HG02870 (cell line): Measurements from ENCODE around the gene CYP24A1.

ENCODE experiments used
- ATAC-seq: cut with Tn5 transposase; IDR thresholded peaks from one replicate; pipeline ENCODE4 v1.9.1; 2021; ENCODE audit warnings: mild to moderate bottlenecking, moderate library complexity; ENCODE audit not compliant: unreplicated experiment

Gene CYP24A1

DNA sequence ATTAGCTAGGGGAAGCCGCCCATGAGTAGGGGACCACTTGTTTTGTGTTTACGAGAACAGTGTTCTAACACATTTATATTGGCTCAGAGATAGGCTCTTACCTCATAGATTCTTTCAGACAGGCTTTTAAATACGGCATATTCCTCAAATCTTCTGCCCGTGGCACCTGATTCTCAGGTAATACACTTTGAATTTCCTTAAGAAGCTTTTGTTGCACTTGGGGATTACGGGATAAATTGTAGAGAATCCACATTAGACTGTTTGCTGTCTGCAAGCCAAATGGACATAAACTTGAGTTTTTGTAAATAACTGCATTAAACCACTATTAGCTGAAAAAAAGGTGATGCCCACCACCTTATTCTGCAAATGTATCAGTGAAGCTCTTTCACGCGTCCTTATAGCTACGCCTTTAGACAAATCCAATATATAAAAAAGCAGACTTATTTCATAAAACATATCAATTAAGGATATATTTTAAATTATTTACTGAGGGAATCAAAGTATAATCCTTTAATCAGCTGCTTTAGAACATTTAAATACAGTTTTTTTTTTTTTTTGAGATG is 14.8 kb downstream of the CYP24A1 start:
- no peak for ATAC-seq

DNA sequence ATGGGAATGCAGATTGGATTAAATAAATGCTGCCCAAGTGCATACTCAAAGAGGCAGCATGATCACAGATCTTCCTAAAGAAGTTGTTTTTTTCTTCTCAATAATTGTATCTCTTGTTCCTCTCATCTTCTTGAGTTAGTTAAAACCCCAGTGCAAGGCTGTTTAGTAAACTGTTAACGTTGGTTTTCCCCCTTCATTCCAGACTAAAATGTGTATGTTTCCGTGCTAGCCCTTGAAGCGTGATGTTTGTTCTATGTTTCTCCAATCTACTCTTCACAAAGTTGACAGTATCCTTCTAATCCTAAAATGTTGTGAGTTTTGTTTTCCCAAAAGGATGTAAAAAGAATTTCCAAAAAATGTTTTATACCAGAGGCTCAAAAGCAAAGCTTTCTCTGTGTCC is 15.6 kb downstream of the CYP24A1 start:
- ATAC-seq, result no peak

DNA sequence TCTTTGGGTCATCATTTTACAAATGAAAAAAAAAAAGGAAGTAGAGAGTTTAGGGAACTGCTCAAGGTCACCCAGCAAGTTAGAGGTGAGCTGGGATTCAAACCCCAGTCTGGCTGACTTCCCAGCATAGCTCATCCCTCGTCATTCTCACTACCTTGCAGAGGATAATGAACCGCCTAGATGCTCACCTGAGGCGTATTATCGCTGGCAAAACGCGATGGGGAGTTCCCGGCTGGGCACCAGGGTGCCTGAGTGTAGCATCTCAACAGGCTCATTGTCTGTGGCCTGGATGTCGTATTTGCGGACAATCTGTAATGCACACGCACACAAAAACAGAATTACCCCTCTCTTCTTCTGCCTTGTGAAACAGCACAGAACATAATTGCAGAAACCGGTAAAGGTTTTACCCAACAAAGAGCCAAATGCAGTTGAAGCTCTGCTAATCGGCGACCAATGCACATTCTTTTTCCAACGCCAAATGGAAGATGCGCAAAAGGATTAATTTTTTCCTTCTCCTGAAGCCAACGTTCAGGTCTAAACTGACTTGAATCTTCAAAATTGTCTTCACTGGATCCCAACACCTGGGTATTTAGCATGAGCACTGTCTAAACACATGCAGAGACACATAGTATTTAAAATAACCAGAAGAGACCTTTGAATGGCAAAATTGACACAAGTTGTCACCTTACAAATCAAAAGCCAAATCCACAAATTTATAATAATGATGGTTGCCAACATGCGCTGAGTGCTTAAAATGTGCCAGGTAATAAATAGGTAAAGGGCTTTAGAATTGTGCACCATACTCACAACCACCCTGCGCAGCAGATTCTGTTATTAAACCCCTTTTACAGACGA is 16.6 kb downstream of the CYP24A1 start:
- no peak for ATAC-seq

DNA sequence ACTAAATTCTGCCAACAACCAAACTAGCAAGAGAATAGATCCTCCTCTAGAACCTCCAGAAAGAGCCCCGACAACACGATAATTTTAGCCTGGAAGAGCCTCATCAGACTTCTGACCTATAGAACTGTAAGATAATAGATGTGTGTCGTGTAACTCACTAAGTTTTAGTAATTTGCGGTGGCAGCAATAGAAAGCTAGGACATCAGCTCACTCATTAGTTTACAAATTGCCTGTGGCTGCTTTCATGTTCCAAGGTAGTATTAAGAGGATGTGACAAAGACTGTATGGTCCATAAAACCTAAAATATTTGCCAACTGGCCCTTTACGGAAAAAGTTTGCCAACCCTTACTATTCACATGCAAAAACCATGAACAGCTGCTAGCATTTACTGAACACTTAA is 17.3 kb downstream of the CYP24A1 start:
- ATAC-seq, result no peak

DNA sequence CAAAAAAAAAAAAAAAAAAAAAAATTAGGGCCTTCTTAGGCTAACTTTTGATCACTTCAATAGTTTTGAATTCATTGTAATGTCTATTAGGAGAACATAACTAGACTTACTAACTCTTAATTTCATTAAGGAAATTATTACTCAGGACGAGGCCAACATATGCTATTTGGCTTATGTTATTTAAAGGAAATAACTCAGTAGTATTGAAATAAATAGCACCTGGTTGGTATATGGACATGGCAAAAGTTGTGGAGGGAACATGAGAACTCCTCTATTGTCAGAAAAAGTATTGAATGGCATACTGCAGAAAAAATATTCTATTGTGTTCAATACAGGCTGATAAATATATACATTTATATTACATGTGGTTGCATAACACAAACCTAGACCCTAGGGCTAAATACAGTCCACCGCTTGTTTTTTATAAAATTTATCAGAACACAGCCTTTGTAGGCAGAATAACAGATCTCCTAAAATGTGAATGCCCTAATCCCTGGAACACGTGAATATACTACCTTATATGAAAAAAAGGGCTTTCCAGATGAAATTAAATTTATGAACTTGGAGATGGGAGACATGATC is 18.0 kb downstream of the CYP24A1 start:
- ATAC-seq, result no peak

- no peak for ATAC-seq
These were observed 19.3 kb downstream of the CYP24A1 start for GRCh38 chr20:54154439-54154838.

DNA sequence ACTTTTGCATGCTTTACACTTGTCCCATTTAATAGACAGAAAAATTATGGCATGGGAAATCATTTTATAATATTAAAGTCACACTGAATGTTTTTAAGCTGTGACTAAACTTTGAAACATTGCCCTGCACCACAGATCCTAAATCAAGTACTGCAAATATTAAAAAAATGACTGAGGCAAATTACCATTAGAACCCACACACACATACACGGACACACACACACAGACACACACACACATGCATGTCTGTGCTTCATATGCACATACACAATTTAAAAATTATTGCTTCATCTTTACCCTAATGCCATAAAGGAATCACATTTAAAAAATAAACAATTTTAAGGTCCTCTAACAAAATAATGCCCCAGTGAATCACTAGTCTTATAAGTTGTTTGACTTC is 19.9 kb downstream of the CYP24A1 start:
- no peak for ATAC-seq

DNA sequence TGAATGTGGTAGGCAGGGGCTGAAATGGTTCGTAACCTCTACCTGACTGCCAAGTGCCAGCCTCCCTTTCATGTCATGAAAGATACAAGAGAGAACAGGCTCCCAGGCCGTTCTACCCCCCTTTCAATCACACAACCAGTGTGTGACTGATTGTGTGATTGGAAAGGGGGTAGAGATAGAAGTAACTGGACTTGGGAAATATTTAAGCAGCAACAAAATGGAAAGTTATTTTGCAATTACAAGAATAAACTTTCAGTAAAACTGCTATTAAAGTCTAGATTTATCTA is 20.8 kb downstream of the CYP24A1 start:
- no peak for ATAC-seq

DNA sequence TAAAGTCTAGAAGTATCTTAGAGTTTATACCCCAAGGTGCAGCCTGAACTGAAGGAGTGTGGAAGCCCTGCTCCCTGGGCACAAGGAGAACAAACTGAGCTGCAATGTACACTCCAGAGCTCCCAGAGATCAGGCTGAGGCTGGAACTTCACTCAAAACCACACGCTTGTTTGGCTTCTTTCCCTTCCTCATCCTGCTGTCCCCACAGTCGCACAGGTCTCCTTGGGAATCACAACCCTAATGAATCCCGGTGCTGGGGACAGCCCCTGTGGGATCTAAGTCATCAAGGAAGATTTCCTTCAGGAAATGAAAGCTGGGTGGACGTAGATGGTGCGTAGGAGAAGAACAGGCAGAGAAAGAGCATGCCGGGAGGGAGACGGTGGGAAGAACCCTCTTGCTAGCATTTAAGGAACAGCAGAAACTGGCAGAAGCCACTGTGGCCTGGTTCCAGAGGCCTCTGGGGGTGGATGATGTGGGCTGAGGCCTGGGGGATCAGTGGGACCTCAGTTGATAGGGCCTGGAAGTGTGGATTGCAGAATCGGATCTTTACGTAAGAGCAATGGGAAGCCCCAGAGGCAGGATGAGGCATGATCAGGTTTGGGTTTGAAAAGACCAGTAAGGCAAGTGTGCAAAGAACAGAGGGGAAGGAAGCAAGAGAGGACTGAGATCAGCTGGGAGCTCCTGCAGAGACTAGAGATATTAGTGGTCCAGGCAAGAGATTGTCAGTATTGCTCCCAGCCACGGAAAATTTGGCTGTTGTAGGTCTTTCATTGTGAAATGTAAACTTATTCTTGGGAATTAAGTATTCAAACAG is 21.4 kb downstream of the CYP24A1 start:
- no peak for ATAC-seq

- no peak for ATAC-seq
These were observed 22.1 kb downstream of the CYP24A1 start for GRCh38 chr20:54151511-54152226.

GRCh38 chr20:54151075-54151439 is 22.7 kb downstream of the CYP24A1 start:
- ATAC-seq, result no peak

GRCh38 chr20:54149765-54150264 is 24.0 kb downstream of the CYP24A1 start:
- ATAC-seq, result no peak

GRCh38 chr20:54148947-54149764 is 24.6 kb downstream of the CYP24A1 start:
- ATAC-seq, result no peak

- ATAC-seq, result no peak
These were observed 27.1 kb downstream of the CYP24A1 start for GRCh38 chr20:54146672-54147071.

DNA sequence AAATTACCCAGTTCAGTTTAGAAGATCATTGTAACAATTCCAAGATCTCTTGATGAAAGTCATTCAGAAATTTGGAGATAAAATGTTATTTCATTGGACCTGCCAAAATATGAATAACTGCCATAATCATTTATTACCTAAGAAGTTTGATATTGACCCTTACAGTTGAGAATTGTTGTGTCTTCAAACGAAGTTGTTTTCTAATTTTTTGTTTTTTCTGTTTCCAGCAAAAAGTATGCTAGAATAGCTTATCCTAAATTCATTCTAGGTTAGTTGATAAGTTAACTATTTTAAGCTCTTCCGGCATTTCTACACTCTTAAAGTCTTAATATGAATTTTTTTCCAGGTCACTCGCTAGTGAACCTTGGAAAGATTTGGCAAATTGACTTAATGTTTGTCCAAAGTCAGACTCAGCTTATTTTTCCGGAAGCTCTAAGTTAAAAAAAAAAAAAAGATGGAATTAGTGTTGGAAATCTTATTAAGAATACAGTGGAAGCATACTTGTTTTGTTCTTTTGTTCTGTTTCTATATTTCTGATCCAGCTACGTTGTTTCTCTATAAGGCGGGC is 28.9 kb downstream of the CYP24A1 start:
- no peak for ATAC-seq

DNA sequence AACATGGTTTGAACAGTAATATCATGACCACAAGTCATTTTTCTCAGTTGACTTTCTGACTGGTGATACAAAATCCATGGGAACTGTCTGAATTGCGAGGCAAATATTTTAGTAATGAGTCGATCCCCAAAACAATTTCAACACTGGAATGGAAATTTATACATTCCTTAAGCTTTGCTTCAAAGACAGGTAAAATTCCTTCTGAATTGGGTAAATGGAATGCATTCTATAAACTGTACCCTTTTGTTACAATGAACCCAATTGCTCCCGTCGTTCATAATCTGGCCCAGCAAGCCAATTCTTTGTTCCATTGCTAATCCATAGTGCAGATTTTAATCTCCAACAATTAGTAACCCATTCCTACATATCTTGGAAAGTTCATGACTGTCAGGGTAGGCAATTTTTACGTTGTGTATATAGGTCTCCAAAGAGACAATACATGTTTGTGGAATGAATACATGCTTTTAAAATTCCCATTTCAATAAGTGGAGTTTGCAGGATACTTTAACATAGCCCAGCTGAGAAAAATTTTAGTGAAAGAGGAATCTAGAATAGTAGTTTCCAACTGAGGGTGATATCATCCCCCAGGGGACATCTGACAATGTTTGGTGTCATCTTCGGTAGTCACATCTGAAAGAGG is 32.7 kb downstream of the CYP24A1 start:
- ATAC-seq, result no peak

DNA sequence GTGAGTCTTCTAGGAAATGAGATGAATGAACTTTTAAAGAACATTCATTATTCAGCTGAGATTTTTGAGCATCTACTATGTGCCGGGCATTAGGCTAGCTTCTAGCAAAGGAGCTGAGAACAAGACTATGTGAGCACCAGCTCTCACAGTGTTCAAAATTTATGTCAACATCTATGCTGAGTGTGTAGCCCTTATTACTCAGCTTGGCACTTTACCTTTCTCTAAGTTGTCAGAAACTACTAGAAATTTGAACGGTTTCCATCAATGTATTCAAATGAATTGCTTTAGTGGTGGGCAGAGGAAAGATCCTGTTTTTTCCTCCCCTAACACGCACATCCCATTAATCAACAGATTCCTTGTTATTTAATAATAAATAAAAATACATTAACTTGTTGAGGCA is 33.3 kb downstream of the CYP24A1 start:
- ATAC-seq, result no peak

- ATAC-seq, result no peak
These were observed 33.7 kb downstream of the CYP24A1 start for GRCh38 chr20:54140067-54140466.

GRCh38 chr20:54139188-54139587 is 34.6 kb downstream of the CYP24A1 start:
- no peak for ATAC-seq
